ENCODE results near the gene PTCRA.
"Not testable (repeated sequence)": the region's sequence is repeated elsewhere in the genome, so short reads cannot be mapped to it uniquely, and the experiment has no call there.

PTCRA gene

DNA sequence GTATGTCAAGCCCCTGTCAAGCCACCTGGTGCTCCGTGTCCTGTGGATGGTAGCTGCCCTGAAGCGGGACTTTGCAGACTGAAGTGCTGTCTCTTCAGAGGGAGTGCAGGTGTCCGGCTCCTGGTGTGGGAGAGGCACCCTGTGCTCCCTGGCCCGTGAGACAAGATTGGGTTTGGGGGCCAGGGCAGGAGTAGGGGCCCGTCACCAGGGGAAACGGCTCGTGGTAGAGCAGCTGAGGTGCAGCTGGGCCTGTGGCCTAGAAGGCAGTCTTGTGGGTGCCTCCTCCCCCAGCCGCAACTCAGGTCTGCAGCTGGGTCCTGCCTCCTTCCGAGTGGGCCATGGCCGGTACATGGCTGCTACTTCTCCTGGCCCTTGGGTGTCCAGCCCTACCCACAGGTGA is at the start of gene PTCRA:
Gene PTCRA (plus strand): TSS at position 322 of the 400 bp plus-strand sequence. CDS start 17 bp downstream, at position 339.
- DNase-seq: no peak

DNA sequence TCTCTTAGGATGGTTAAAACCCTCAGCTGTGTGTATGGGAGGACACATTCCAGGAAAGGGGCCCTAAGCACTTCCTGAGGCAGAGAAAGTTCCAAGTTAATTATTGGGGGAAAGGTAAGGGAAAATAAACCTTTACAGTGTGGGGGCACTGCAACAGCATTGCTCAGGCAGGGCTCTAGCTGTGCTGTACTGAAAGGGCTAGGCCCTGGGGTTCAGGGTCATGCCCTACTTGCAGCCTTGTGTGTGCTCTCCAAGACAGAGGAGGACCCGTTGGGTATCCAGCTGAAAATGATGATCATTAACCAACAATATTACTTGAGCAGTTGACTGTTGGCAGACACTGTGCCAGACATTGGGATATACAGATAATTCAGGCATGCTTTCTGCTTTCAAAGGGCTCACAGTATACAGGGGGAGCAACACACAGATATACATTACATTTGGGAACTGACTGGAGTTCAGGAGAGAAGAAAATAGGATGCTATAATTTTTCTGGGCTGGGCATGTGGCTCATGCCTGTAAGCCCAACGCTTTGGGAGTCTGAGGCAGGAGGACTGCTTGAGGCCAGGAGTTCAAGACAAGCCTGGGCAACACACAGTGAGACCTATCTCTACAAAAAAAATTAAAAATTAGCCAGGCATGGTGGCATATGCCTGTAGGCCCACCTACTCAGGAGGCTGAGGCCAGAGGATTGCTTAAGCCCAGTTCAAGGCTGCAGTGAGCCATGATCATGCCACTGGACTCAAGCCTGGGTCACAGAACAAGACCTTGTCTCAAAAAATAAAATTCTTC is 45.5 kb upstream of the PTCRA start:
- no peak for DNase-seq

DNA sequence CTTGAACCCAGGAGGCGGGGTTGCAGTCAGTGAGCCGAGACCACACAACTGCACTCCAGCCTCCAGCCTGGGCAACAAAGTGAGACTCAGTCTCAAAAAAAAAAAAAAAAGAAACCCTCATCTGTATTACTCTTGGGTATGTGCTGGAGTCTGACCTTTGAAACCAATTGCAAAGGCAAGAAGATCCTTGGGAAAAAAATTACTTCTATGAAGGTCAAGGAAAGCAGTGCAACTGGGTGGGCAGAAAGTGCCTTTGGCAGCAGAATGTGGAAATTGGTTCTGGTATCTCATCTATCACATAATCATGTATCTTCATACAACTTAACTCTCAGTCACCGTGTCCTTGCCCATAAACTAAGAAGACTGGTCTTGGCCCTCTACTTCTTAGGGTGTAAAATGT is 44.1 kb upstream of the PTCRA start:
- DNase-seq: no peak

DNA sequence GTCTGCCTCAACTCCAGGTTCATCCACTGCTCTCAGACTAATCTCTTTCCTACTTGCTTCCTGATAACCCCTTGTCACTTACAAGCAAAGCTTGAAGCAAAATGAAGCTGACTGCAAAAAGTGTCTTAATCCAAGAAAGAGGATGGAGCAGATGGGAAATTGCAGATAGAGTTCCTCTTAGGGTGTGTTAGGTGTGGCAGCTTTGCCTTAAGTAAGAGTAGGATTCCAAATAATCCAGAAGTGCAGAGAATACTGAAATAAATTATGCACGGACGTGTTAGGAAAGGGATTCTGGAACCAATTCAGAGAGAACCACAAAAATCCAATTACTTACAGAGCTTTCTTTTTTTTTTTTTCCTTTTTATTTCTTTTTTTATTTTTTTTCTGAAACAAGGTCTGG is 42.5 kb upstream of the PTCRA start:
- no peak for DNase-seq

GRCh38 chr6:42877695-42878094 is 38.2 kb upstream of the PTCRA start:
- no peak for DNase-seq

GRCh38 chr6:42879372-42880239 is 36.2 kb upstream of the PTCRA start, which contains the start of gene RPL7L1:
RPL7L1 (plus strand) TSS chr6:42879616; CDS start chr6:42879911, 295 bp downstream.
- DNase-seq: peak; percentile 76

DNA sequence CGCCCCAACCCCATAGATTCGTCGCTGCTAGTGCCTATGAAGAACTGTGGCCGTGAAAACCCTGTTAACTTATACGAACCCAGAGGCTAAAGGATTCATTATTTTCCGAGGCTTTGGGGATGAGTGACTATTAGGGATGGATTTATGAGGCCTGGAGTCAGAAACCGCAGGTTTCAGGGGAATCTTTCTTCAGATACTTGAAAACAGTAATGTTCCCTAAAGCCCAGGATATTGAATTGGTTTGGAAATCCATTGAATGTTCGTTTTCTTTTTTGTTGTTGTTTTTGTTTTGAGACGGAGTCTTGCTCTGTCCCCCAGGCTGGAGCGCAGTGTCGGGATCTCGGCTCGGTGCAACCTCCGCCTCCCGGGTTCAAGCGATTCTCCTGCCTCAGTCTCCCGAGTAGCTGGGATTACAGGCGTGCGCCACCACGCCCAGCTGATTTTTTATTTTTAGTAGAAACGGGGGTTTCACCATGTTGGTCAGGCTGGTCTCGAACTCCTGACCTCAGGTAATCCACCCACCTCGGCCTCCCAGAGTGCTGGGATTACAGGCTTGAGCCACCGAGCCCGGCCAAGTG is 35.5 kb upstream of the PTCRA start:
- DNase-seq: not testable (repeated sequence)

DNA sequence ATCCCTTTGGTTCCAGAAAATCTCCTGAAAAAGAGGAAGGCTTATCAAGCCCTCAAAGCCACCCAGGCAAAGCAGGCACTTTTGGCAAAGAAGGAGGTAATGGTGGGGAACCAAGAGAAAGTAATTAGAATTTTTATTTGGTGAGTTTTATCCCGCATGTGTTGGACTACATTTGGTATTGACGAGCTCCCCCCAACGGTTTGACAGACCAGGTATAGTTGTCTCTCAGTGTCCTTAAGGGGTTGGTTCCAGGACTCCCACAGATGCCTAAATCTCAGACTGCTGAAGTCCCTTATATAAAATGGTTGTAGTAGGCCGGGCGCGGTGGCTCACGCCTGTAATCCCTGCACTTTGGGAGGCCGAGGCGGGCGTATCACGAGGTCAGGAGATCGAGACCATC is 35.0 kb upstream of the PTCRA start:
- not testable (repeated sequence) for DNase-seq

GRCh38 chr6:42885702-42886101 is 30.2 kb upstream of the PTCRA start:
- DNase-seq: no peak

DNA sequence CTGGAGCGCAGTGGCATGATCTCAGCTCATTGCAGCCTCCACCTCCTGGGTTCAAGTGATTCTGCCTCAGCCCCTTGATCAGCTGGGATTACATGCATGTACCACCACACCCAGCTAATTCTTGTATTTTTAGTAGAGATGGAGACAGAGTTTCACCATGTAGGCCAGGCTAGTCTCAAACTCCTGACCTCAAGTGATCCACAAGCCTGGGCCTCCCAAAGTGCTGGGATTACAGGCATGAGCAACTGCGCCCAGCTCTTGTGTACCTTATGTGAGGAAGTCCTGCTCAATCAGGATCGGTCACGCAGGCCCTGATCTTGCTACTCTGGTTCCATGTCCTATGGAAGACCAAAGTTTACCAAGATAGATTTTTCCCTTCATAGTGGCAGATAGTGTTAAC is 27.7 kb upstream of the PTCRA start:
- DNase-seq: not testable (repeated sequence)

GRCh38 chr6:42889815-42890214 is 26.0 kb upstream of the PTCRA start:
- DNase-seq: no peak

- peak; percentile 82 for DNase-seq
Observed at GRCh38 chr6:42890311-42891198, 25.3 kb upstream of the PTCRA start.

DNA sequence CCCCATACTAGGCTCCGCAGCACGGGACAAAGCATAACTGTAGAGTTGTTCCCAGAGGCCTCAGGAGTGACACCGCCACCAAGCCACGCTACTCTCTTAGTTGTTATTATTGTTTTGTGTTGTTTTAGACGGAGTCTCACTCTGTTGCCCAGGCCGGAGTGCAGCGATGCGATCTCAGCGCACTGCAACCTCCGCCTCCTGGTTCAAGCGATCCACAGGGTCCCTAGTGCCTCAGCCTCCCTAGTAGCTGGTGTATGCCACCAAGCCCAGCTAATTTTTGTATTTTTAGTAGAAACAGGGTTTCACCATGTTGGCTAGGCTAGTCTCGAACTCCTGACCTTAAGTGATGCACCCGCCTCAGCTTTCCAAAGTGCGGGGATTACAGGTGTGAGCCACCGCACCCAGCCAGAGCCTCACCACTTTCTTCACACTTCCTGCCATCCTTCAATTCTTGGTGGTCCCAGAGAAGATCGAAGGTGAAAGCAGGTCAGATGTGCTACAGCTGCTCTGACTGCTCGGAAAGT is 24.6 kb upstream of the PTCRA start:
- DNase-seq: no peak

- not testable (repeated sequence) for DNase-seq
Observed at GRCh38 chr6:42894041-42894828, 21.6 kb upstream of the PTCRA start.

GRCh38 chr6:42896178-42896719 is 19.6 kb upstream of the PTCRA start:
- DNase-seq: no peak

DNA sequence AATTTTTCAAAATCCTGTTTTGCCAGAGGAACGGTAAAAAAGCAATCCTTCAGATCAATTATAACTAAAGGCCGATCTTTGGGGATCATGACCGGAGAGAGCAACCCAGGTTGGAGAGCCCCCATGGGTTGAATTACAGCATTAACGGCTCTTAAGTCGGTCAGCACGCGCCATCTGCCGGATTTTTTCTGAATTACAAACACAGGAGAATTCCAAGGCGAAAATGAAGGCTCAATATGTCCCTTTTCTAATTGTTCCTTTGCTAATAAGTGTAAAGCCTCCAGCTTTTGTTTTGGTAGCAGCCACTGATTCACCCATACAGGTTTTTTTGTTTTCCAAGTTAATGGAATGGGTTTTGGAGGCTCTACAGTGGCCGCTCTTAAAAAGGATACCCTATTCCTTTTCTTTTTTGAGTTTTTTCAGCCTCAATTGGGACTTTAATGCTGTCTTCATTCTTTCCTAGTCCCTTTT is 16.9 kb upstream of the PTCRA start:
- DNase-seq: peak; percentile 51

GRCh38 chr6:42899871-42900270 is 16.0 kb upstream of the PTCRA start:
- no peak for DNase-seq

DNA sequence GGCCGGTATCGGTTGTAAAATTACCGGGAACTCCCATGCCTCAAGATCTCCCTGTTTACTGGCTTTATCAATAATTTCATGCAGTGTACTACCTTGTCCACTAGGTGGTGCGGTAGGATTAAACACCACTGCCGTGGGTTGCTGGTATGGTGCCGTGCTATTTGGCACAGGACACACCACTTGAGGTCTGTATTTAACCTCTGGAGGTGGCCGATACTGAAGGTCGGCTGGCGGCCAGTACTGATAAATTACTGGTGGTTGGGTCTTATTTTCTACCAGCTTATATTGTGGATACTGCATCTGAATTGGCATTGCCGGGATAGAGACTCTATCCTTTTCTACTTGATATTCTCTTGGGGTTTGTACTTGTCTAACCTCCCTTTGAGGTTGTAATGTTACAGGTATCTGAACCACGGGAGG is 14.3 kb upstream of the PTCRA start:
- DNase-seq: peak; percentile 83

DNA sequence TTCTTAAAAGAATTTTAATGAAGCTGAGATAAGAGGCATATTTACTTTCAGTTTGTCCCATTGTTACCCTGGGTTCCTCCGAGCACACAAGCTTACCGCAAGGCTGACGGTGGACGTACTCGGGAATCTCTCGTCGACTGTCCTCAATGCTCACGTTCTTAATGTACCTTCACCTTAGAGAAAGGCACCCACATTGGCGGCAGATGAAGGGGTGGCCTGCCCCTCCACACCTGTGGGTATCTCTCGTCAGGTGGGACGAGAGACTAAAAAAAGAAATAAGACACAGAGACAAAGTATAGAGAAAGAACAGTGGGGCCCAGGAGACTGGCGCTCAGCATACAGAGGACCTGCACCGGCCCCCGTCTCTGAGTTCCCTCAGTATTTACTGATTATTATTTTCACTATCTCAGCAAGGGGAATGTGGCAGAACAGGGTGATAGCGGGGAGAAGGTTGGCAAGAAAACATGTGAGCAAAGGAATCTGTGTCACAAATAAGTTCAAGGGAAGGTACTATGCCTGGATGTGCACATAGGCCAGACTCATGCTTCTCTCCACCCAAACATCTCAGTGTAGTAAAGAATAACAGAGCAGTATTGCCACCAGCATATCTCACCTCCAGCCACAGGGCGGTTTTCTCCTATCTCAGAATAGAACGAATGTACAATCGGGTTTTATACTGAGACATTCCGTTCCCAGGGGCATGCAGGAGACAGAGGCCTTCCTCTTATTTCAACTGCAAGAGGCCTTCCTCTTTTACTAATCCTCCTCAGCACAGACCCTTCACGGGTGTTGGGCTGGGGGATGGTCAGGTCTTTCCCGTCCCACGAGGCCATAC is 13.2 kb upstream of the PTCRA start:
- not testable (repeated sequence) for DNase-seq

DNA sequence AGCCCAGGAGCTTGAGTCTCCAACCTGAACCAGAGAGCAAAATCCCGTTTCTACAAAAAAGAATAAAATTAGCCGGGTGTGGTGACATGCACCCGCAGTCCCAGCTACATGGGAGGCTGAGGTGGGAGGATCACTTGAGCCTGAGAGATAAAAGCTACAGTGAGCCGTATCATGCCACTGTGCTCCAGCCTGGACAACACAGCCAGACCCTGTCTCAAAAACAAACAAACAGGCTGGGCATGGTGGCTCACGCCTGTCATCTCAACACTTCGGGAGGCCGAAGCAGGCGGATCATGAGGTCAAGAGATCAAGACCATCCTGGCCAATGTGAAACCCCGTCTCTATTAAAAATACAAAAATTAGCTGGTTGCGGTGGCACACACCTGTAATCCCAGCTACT is 11.4 kb upstream of the PTCRA start:
- no peak for DNase-seq
